Tongue (tissue), 2 donors: ENCODE results near the gene LRRC71. TPM values are rescaled to one million over a fixed set of nuclear protein-coding genes. Genes with fewer than 3 reads are reported as not detected.

ENCODE experiments used
- DNase-seq: peaks from one replicate; pipeline ENCODE4 v3.0.0-alpha.2; 2015
- total RNA-seq: library from RNA; depleted of rRNA; stranded (reverse); fragments of >200 nt; gene quantifications from one replicate; pipeline ENCODE4 v1.2.3, GENCODE V29; 2014

Gene LRRC71
- not detected for total RNA-seq

- DNase-seq: peak; percentile 89
Measured at GRCh38 chr1:156920233-156921052, at the start of gene LRRC71. LRRC71 (plus strand) TSS chr1:156920632; CDS start chr1:156920804, 172 bp downstream.

DNA sequence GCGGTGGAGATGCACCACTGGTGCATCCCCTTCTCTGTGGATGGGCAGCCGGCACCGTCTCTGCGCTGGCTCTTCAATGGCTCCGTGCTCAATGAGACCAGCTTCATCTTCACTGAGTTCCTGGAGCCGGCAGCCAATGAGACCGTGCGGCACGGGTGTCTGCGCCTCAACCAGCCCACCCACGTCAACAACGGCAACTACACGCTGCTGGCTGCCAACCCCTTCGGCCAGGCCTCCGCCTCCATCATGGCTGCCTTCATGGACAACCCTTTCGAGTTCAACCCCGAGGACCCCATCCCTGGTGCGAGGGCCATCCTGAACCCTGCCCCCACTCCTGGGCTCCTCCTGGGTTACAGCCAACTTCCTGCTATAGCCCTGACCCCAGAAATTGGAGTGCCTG lies 46.8 kb upstream of the LRRC71 start:
- DNase-seq: no peak

- no peak for DNase-seq
Measured at GRCh38 chr1:156874142-156874541, 46.3 kb upstream of the LRRC71 start.

DNA sequence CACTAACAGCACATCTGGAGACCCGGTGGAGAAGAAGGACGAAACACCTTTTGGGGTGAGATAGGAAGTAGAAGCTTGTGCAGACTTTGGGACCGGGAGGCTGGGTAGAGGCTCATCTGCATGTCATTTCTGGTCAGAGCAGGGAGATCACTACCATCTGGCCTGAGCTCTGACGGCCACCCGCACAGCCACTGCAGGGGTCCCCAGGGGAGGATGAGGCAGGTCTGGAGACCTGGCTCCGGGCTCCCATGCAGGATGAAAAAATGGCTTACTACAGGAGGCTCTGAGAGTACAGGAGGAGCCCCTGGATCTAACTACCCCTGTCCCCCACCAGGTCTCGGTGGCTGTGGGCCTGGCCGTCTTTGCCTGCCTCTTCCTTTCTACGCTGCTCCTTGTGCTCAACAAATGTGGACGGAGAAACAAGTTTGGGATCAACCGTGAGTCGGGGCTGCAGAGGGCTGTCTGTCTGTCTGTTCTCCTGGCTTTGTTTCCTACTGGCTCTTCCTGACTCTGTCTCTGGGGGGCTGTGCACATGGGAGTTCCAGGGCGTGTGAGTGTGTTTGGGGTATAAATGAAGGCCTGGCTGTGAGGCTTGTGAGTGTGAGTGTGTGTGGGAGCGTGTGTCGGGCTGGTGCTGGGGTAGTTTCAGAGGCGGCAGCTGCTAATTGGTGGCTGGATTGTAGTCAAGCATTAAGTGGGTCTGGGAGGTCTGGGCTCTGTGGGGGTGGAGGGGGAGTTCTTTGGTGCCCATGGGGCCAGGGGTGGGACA lies 45.7 kb upstream of the LRRC71 start:
- no peak for DNase-seq

DNA sequence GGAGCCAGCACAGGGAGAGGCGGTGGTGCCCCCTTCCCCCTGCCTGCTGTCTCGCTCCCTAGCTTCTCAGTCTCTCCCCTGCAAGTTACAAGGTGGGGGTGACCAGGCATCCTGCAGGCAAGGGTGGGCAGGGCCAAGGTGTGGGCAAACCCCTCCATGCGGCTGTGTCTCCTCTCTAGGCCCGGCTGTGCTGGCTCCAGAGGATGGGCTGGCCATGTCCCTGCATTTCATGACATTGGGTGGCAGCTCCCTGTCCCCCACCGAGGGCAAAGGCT lies 45.2 kb upstream of the LRRC71 start:
- DNase-seq: no peak

DNA sequence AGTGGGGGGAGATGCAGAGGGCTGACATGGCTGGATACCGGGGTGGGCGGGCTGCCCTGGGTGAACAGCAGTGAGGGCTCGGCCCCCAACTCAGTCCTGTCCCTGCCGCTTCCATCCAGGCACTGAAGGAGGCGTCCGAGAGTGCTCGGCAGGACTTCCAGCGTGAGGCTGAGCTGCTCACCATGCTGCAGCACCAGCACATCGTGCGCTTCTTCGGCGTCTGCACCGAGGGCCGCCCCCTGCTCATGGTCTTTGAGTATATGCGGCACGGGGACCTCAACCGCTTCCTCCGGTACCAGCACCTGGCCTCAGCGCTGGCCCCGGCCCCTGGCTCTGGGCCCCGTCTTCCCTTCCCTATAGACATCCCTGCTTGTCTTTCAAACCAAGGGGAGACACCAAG lies 44.2 kb upstream of the LRRC71 start:
- DNase-seq: no peak

GRCh38 chr1:156877433-156878170 lies 42.8 kb upstream of the LRRC71 start:
- DNase-seq: no peak

DNA sequence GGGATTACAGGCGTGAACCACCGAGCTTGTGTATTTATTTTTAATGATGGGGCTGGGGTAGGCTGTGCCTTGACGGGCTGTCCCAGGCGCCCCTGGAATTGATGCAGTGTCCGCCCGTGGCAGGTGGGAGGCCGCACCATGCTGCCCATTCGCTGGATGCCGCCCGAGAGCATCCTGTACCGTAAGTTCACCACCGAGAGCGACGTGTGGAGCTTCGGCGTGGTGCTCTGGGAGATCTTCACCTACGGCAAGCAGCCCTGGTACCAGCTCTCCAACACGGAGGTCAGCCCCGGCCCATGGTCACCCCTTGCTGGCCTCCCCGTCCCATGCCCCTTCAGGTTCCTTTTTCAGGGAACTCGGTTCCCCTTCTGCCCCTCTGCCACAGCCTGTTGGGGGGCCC lies 40.6 kb upstream of the LRRC71 start:
- no peak for DNase-seq

- DNase-seq: no peak
Measured at GRCh38 chr1:156880473-156880872, 40.0 kb upstream of the LRRC71 start.

DNA sequence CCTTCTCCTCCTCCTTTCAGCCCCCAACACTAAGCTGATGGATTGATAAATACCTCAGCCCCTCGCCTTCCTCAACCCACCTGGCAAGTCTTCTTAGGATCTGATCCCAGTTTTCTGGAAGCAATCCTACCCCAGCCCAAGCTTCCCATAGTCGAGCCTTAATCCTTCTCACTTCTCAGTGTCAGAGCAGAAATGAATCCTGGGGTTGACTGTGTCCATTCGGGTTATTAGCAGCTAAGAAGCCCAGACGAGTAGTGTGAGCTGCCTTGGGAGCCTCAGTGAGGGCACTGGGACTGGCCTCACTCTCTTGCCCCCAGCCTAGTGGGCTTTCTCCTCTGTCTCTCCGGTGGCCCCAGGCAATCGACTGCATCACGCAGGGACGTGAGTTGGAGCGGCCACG lies 39.3 kb upstream of the LRRC71 start:
- DNase-seq: no peak

- no peak for DNase-seq
Measured at GRCh38 chr1:156881663-156882062, 38.8 kb upstream of the LRRC71 start.

GRCh38 chr1:156882543-156882942 lies 37.9 kb upstream of the LRRC71 start:
- DNase-seq: no peak

DNA sequence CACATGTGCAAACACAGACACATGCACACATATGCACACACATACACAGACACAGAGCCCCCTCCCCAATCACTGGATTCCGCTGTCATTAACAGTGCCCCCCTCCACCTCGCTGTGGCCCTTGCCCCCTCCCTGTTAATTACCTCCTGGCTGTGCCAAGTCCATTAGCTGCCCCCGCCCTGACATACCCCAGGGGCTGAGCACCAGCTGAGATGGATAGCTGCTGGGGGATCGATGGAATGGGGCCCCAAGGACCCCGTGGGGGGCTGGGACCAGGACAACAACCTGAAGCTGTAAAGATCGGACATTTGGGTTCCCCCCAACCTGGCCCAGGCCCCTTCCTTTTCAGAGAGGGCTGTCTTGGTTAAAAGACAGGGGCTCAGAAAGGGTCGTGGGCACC lies 36.5 kb upstream of the LRRC71 start:
- no peak for DNase-seq

GRCh38 chr1:156884560-156885184 lies 35.8 kb upstream of the LRRC71 start:
- DNase-seq: no peak

DNA sequence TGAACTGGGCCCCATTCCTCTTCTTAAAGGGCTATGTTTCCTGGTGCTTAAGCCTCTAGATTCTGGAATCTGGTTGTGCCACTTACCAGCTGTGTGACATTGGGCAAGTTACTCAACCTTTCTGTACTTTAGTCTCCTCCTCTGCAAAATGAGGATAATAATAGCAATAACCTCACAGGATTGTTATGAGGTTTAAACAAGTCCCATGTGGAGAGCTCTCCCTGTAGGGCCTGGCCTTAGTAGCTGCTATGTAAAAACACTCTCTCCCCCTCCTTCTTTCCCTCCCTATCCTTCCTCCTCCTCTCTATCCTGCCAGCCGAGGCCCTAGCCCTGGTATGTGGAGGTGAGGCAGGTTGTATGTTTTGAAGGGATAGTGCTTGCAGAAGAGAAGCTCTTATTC lies 35.1 kb upstream of the LRRC71 start:
- DNase-seq: no peak

GRCh38 chr1:156885880-156886355 lies 34.5 kb upstream of the LRRC71 start:
- DNase-seq: no peak

GRCh38 chr1:156886583-156887281 lies 33.7 kb upstream of the LRRC71 start:
- no peak for DNase-seq

- DNase-seq: no peak
Measured at GRCh38 chr1:156887317-156887716, 33.1 kb upstream of the LRRC71 start.

- DNase-seq: no peak
Measured at GRCh38 chr1:156887734-156888133, 32.7 kb upstream of the LRRC71 start.

DNA sequence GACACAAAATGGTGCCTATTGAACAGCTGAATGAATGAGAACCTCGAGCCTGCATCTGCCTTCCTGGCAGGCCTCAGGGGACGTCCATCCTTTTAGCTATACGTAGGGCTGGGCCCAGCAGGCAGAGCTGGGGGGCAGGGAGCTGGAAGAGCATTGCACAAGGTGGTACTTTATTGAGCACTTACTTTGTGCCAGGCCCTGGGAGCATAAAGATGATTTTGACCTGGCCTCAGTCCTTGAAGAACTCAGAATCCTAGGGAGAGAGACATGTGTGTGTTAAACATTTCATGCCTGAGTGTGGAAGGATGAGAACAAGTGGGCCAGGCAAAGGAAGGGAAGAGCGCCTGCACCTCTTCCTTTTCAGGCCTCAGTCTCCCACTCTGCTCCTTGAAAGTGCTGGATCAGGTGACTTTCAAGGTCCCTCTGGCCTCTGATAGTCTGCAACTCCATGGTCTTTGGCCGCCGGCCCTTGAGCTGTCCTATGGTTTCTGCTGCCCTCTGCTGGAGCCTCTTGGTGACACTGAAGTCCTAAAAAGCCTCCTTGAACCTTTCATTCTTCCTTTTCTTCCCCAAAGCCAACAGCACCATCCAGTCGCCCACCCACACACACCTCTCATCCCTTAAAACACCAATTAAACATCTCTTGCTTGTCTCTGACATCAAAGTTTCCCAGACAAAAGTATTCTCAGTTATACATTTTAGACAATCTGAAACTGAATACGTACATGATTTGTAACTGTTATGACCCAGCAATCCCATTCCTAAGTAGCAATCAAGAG lies 30.4 kb upstream of the LRRC71 start:
- peak; percentile 92 for DNase-seq
